Daoy (cell line): ENCODE measurements around the gene CLDN5. TPM values are rescaled to one million over a fixed set of nuclear protein-coding genes. Genes with fewer than 3 reads are reported as not detected.
"Not testable (repeated sequence)": the region's sequence is repeated elsewhere in the genome, so short reads cannot be mapped to it uniquely, and the experiment has no call there.

Experiments used
- DNase-seq: peaks from one replicate; pipeline ENCODE4 v3.0.0-alpha.2; 2015; ENCODE audit warnings: low read depth
- total RNA-seq: library from RNA; depleted of rRNA; stranded (reverse); fragments of >200 nt; shearing (Covaris generic); gene quantifications from 2 replicates; pipeline ENCODE4 v1.2.3, GENCODE V29; 2014

Gene CLDN5
- total RNA-seq, 1 experiment from 2014 or later: 0.11 TPM

- not testable (repeated sequence) for DNase-seq
Measured at GRCh38 chr22:19548427-19548826, 24.2 kb upstream of the CLDN5 start.

GRCh38 chr22:19547620-19548019 lies 23.4 kb upstream of the CLDN5 start:
- no peak for DNase-seq

GRCh38 chr22:19546680-19547079 lies 22.5 kb upstream of the CLDN5 start:
- no peak for DNase-seq

- no peak for DNase-seq
Measured at GRCh38 chr22:19545935-19546207, 21.7 kb upstream of the CLDN5 start.

- no peak for DNase-seq
Measured at GRCh38 chr22:19543970-19544708, 19.9 kb upstream of the CLDN5 start.

- DNase-seq: no peak
Measured at GRCh38 chr22:19540394-19540793, 16.2 kb upstream of the CLDN5 start.

- no peak for DNase-seq
Measured at GRCh38 chr22:19537941-19538488, 13.8 kb upstream of the CLDN5 start.

GRCh38 chr22:19536564-19536963 lies 12.4 kb upstream of the CLDN5 start:
- no peak for DNase-seq

- DNase-seq: no peak
Measured at GRCh38 chr22:19535001-19535400, 10.8 kb upstream of the CLDN5 start.

- DNase-seq: no peak
Measured at GRCh38 chr22:19533857-19534256, 9.6 kb upstream of the CLDN5 start.

GRCh38 chr22:19533049-19533626 lies 8.9 kb upstream of the CLDN5 start:
- DNase-seq: no peak

GRCh38 chr22:19531327-19531726 lies 7.1 kb upstream of the CLDN5 start:
- not testable (repeated sequence) for DNase-seq

- no peak for DNase-seq
Measured at GRCh38 chr22:19530751-19531150, 6.5 kb upstream of the CLDN5 start.

GRCh38 chr22:19529811-19530210 lies 5.6 kb upstream of the CLDN5 start:
- no peak for DNase-seq

GRCh38 chr22:19527861-19528417 lies 3.7 kb upstream of the CLDN5 start:
- DNase-seq: peak; percentile 64

GRCh38 chr22:19527321-19527721 lies 3.1 kb upstream of the CLDN5 start:
- no peak for DNase-seq

GRCh38 chr22:19526702-19527111 lies 2.5 kb upstream of the CLDN5 start:
- DNase-seq: no peak

GRCh38 chr22:19526076-19526701 lies 2.0 kb upstream of the CLDN5 start:
- no peak for DNase-seq

- DNase-seq: no peak
Measured at GRCh38 chr22:19525666-19526065, 1.5 kb upstream of the CLDN5 start.

GRCh38 chr22:19525116-19525660 lies 978 bp upstream of the CLDN5 start:
- DNase-seq: no peak

GRCh38 chr22:19523240-19524169 lies 705 bp downstream of the CLDN5 start:
- DNase-seq: peak; percentile 45
